ENCODE measurements around the gene IQCN. TPM values are rescaled to one million over a fixed set of nuclear protein-coding genes. Genes with fewer than 3 reads are reported as not detected.

The IQCN gene, protein sequence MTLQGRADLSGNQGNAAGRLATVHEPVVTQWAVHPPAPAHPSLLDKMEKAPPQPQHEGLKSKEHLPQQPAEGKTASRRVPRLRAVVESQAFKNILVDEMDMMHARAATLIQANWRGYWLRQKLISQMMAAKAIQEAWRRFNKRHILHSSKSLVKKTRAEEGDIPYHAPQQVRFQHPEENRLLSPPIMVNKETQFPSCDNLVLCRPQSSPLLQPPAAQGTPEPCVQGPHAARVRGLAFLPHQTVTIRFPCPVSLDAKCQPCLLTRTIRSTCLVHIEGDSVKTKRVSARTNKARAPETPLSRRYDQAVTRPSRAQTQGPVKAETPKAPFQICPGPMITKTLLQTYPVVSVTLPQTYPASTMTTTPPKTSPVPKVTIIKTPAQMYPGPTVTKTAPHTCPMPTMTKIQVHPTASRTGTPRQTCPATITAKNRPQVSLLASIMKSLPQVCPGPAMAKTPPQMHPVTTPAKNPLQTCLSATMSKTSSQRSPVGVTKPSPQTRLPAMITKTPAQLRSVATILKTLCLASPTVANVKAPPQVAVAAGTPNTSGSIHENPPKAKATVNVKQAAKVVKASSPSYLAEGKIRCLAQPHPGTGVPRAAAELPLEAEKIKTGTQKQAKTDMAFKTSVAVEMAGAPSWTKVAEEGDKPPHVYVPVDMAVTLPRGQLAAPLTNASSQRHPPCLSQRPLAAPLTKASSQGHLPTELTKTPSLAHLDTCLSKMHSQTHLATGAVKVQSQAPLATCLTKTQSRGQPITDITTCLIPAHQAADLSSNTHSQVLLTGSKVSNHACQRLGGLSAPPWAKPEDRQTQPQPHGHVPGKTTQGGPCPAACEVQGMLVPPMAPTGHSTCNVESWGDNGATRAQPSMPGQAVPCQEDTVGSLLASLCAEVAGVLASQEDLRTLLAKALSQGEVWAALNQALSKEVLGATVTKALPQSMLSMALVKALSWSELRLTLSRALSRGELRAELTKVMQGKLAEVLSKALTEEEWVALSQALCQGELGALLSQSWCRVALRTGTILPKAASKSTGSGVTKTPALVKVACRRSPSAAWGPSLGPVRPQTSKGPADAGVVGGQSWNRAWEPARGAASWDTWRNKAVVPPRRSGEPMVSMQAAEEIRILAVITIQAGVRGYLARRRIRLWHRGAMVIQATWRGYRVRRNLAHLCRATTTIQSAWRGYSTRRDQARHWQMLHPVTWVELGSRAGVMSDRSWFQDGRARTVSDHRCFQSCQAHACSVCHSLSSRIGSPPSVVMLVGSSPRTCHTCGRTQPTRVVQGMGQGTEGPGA (N-terminal part only)
- total RNA-seq (2014; rRNA removed; shearing (Covaris generic)) (0.35 and 0.89 TPM in 2 replicates), polyA plus RNA-seq (2016; fragmentation: Nextera tagmentation; extraction: Ambion mirVana) (0.10 TPM in 1 of 2 replicates, not detected in the other)
- long read RNA-seq, result 0 reads

DNA sequence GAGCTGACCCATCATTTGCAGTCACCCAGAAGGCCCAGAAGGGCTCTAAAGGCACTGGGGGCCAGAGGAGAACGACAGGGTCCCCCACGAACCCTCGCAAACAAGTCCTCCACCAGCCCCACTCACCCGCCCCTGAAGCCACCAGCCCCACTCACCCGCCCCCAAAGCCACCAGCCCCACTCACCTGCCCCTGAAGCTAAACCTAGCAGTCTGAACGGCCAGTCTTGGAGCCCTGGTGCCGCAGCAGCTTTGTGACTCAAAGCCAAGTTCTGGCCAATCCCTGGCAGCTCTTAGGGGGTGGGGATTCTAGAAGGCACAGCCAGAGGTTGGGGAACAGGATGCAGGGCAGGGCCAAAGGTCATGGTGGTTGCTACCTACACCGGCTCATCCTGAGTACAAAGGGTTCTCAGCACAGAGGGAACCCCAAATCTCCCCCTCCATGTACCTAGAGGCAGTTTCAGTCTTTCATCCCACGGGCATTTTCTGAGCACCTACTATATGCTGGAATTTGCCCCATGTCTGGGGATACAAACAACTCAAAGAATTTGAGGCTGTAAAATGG is at the start of gene IQCN:
IQCN (minus strand) TSS at position 234 of the 562 bp plus-strand sequence. CDS start 4,974 bp downstream, outside the sequence.
- Histone ChIP-seq H3K4me3 (no peak within 1 kb of the TSS), H3K36me3 (ENCODE audit: insufficient read depth) (peaks cover 5% of the 10 kb centered on the region; the same call in 1 of the 2 replicates), H3K79me2 (replicated peaks; ENCODE audit: insufficient read depth) (peaks cover 30% of the 10 kb centered on the region), H2AFZ (no peak within 1 kb of the TSS), H3F3A (replicated peaks; ENCODE audit: low read depth) (peaks cover 22% of the 10 kb centered on the region; the same call in 1 of the 2 replicates), H3K4me1 (ENCODE audit: insufficient read depth) (peaks cover 22% of the 10 kb centered on the region; the same call in 1 of the 2 replicates), H3K4me2 (no peak within 1 kb of the TSS), H3K27ac (ENCODE audit: low read depth) (0 out of 2 replicates have a peak within 1 kb of the TSS, but pooled peaks have one; percentile 63), H3K27me3 (ENCODE audit: insufficient read depth) (no peaks in the 10 kb centered on the region), H4K20me1 (replicated peaks; ENCODE audit: insufficient read depth) (peaks cover 13% of the 10 kb centered on the region), H3K9me2 (ENCODE audit: insufficient read depth) (no peaks in the 10 kb centered on the region; the same call in 1 of the 2 replicates)
- DNase-seq (ENCODE audit: low spot score) (peak; percentile 74), ATAC-seq (peak; percentile 16)
- Mint-ChIP-seq H3K4me3 (no peak within 1 kb of the TSS), H3K36me3 (ENCODE audit: low read depth) (peaks cover 18% of the 10 kb centered on the region), H3K9me3 (no peaks in the 10 kb centered on the region), H3K27ac (no peak within 1 kb of the TSS), H3K4me1 (peaks cover 19% of the 10 kb centered on the region; the same call in 2 of the 3 replicates), H3K27me3 (ENCODE audit: insufficient read depth, low read depth, poor library complexity) (peaks cover 11% of the 10 kb centered on the region)
- TF ChIP-seq POLR2AphosphoS5 (IDR thresholded peaks at IDR 0.05; ENCODE audit: low read depth) (no peak), CREB1 (CRISPR knock-in tag; IDR thresholded peaks at IDR 0.05; ENCODE audit: low read depth) (no peak), ZNF331 (CRISPR knock-in tag; IDR thresholded peaks at IDR 0.05; ENCODE audit: low read depth) (no peak), STAT1 (IDR thresholded peaks at IDR 0.05; ENCODE audit: unreplicated experiment) (no peak), JUNB (IDR thresholded peaks at IDR 0.05; ENCODE audit: unreplicated experiment) (no peak), EZH2 (IDR thresholded peaks at IDR 0.05; ENCODE audit: low read depth, unreplicated experiment) (no peak), ZNF114 (CRISPR knock-in tag; IDR thresholded peaks at IDR 0.05) (no peak), EZH2phosphoT487 (IDR thresholded peaks at IDR 0.05; ENCODE audit: unreplicated experiment) (no peak), NANOG (IDR thresholded peaks at IDR 0.05; ENCODE audit: borderline replicate concordance) (no peak)
- TF ChIP-seq, protein P1, sequence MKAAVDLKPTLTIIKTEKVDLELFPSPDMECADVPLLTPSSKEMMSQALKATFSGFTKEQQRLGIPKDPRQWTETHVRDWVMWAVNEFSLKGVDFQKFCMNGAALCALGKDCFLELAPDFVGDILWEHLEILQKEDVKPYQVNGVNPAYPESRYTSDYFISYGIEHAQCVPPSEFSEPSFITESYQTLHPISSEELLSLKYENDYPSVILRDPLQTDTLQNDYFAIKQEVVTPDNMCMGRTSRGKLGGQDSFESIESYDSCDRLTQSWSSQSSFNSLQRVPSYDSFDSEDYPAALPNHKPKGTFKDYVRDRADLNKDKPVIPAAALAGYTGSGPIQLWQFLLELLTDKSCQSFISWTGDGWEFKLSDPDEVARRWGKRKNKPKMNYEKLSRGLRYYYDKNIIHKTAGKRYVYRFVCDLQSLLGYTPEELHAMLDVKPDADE (IDR thresholded peaks at IDR 0.05), result no peak
- TF ChIP-seq, protein P2, sequence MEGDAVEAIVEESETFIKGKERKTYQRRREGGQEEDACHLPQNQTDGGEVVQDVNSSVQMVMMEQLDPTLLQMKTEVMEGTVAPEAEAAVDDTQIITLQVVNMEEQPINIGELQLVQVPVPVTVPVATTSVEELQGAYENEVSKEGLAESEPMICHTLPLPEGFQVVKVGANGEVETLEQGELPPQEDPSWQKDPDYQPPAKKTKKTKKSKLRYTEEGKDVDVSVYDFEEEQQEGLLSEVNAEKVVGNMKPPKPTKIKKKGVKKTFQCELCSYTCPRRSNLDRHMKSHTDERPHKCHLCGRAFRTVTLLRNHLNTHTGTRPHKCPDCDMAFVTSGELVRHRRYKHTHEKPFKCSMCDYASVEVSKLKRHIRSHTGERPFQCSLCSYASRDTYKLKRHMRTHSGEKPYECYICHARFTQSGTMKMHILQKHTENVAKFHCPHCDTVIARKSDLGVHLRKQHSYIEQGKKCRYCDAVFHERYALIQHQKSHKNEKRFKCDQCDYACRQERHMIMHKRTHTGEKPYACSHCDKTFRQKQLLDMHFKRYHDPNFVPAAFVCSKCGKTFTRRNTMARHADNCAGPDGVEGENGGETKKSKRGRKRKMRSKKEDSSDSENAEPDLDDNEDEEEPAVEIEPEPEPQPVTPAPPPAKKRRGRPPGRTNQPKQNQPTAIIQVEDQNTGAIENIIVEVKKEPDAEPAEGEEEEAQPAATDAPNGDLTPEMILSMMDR (conservative IDR thresholded peaks at IDR 0.05; ENCODE audit: low read depth in 2 of 2), result no peak
- TF ChIP-seq, protein P3, sequence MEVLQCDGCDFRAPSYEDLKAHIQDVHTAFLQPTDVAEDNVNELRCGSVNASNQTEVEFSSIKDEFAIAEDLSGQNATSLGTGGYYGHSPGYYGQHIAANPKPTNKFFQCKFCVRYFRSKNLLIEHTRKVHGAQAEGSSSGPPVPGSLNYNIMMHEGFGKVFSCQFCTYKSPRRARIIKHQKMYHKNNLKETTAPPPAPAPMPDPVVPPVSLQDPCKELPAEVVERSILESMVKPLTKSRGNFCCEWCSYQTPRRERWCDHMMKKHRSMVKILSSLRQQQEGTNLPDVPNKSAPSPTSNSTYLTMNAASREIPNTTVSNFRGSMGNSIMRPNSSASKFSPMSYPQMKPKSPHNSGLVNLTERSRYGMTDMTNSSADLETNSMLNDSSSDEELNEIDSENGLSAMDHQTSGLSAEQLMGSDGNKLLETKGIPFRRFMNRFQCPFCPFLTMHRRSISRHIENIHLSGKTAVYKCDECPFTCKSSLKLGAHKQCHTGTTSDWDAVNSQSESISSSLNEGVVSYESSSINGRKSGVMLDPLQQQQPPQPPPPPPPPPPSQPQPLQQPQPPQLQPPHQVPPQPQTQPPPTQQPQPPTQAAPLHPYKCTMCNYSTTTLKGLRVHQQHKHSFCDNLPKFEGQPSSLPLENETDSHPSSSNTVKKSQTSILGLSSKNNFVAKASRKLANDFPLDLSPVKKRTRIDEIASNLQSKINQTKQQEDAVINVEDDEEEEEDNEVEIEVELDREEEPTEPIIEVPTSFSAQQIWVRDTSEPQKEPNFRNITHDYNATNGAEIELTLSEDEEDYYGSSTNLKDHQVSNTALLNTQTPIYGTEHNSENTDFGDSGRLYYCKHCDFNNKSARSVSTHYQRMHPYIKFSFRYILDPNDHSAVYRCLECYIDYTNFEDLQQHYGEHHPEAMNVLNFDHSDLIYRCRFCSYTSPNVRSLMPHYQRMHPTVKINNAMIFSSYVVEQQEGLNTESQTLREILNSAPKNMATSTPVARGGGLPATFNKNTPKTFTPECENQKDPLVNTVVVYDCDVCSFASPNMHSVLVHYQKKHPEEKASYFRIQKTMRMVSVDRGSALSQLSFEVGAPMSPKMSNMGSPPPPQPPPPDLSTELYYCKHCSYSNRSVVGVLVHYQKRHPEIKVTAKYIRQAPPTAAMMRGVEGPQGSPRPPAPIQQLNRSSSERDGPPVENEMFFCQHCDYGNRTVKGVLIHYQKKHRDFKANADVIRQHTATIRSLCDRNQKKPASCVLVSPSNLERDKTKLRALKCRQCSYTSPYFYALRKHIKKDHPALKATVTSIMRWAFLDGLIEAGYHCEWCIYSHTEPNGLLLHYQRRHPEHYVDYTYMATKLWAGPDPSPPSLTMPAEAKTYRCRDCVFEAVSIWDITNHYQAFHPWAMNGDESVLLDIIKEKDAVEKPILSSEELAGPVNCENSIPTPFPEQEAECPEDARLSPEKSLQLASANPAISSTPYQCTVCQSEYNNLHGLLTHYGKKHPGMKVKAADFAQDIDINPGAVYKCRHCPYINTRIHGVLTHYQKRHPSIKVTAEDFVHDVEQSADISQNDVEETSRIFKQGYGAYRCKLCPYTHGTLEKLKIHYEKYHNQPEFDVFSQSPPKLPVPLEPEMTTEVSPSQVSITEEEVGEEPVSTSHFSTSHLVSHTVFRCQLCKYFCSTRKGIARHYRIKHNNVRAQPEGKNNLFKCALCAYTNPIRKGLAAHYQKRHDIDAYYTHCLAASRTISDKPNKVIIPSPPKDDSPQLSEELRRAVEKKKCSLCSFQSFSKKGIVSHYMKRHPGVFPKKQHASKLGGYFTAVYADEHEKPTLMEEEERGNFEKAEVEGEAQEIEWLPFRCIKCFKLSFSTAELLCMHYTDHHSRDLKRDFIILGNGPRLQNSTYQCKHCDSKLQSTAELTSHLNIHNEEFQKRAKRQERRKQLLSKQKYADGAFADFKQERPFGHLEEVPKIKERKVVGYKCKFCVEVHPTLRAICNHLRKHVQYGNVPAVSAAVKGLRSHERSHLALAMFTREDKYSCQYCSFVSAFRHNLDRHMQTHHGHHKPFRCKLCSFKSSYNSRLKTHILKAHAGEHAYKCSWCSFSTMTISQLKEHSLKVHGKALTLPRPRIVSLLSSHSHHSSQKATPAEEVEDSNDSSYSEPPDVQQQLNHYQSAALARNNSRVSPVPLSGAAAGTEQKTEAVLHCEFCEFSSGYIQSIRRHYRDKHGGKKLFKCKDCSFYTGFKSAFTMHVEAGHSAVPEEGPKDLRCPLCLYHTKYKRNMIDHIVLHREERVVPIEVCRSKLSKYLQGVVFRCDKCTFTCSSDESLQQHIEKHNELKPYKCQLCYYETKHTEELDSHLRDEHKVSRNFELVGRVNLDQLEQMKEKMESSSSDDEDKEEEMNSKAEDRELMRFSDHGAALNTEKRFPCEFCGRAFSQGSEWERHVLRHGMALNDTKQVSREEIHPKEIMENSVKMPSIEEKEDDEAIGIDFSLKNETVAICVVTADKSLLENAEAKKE (CRISPR knock-in tag; IDR thresholded peaks at IDR 0.05), result no peak
